Measurements from ENCODE around the gene NFATC2IP.
"Not testable (repeated sequence)": the region's sequence is repeated elsewhere in the genome, so short reads cannot be mapped to it uniquely, and the experiment has no call there.

Gene NFATC2IP

GRCh38 chr16:28950648-28951409 lies at the start of gene NFATC2IP:
Gene NFATC2IP, plus strand, starts transcription at chr16:28950937. Its CDS starts 75 bp downstream, at chr16:28951012.
- DNase-seq: peak; percentile 100

GRCh38 chr16:28901862-28902261 lies 48.9 kb upstream of the NFATC2IP start:
- no peak for DNase-seq

DNA sequence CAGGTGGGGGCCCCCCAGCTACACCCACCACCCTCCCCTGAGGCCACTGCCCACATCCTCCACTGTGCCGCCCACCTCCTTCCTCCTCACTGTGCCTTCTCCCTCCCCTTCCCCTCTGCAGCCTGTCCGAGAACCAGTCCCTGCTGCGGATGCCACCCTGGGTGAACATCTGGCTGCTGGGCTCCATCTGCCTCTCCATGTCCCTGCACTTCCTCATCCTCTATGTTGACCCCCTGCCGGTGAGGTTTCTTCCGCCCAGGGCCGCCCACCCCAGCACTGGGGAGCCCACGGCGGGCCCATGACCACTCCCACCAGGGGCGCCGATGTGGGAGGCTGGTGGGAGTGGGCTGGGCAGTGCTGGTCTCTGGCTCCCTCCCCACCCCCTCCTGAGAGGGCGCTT lies 47.8 kb upstream of the NFATC2IP start:
- DNase-seq: no peak

- DNase-seq: no peak
These were observed 47.2 kb upstream of the NFATC2IP start for GRCh38 chr16:28903344-28904042.

DNA sequence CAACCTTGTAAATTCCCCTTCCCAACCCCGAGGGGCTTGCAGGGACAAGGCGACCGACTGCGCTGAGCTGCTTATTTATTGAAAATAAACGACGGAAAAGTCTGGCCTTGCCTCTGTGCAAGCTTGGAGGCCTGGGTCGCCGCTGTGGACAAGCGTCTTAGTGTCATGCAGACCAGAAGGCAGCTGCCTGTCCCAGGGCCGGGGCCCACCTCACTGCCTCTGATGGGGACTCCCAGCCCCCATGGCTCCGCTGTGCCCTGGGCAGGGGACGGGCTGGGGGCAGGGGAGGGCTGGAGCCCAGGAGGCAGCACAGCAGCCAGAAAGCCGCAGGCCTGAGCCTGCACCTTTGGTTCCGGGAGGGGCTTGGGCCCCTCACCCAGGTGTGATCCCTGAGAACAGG lies 46.4 kb upstream of the NFATC2IP start:
- DNase-seq: no peak

DNA sequence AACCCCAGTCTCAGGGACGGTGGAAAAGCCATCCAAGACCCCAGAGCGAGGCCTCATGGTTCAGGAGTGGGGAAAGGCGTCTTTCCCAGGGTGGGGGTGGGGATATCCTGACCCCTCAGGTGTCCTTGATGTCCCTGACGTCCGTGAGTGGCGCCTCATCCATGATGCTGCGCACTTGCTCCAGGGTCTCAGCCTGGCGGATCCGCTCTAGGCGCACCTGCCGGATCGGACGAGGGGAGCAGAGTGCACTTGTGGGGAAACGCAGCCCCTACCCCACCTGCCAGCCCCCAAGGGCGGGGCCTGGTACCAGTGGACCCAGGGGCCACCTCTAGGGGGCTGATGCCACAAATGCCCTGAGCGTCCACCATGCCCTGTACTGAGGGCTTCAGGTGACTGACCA lies 45.9 kb upstream of the NFATC2IP start:
- no peak for DNase-seq

DNA sequence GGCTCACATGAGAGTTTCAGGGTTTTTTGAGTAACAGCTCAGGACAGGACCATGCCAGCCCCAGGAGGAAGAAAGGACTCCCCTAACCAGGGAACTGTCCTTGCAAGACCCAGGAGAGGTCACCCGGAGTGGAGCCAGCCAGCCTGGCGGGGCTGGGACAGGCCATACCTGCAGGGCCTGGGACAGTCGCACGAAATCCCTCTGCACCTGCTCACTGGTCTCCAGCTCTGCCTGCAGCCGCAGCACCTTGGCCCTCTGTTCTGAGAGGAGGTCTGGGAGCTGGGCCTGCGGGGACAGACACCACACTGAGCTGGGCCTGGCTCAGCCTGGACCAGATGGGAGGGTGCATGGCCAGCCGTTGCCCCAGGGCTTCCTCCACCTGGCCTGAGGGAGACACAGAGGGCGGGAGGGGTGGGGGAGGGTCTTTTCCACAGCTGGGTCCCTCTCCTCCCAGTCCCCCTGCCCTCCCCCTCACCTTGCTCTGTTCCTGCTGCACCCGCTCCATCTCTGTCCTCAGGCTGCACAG lies 45.4 kb upstream of the NFATC2IP start:
- no peak for DNase-seq

GRCh38 chr16:28905800-28906372 lies 44.9 kb upstream of the NFATC2IP start:
- DNase-seq: no peak

- DNase-seq: peak; percentile 38
These were observed 40.4 kb upstream of the NFATC2IP start for GRCh38 chr16:28910086-28911031.

DNA sequence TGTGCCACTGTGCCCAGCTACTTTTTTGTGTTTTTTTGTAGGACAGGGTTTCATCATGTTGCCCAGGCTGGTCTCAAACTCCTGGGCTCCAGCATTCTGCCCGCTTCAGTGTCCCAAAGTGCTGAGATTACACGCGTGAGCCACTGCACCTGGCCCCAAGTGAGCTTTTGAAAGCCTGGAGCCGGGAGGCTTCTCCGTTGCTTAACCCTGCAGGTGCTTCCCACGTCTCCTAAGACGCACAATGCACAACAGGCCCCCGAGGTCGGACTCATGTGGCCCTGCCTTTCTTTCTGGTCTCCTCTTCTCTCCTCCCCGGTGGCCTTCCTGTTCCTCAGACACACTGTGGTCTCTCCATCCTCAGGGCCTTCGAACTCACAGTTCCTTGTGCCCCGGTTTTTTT lies 38.2 kb upstream of the NFATC2IP start:
- DNase-seq: no peak

- peak; percentile 13 for DNase-seq
These were observed 36.6 kb upstream of the NFATC2IP start for GRCh38 chr16:28913946-28914724.

DNA sequence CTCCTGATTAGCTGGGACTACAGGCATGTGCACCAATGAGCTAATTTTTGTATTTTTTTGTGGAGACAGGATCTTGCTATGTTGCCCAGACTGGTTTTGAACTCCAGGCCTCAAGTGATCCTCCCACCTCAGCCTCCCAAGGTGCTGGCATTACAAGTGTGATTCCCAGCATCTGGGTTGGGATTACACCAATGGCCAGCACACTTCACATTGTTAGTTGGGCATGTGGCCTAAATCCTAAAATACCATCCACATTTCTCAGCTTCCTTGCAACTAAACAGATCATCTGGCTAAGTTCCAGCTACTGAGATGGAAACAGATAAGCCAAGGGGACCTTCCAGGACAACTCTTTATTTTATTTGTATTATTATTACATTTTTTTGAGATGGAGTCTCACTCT lies 35.6 kb upstream of the NFATC2IP start:
- no peak for DNase-seq

- no peak for DNase-seq
These were observed 33.6 kb upstream of the NFATC2IP start for GRCh38 chr16:28917095-28917494.

DNA sequence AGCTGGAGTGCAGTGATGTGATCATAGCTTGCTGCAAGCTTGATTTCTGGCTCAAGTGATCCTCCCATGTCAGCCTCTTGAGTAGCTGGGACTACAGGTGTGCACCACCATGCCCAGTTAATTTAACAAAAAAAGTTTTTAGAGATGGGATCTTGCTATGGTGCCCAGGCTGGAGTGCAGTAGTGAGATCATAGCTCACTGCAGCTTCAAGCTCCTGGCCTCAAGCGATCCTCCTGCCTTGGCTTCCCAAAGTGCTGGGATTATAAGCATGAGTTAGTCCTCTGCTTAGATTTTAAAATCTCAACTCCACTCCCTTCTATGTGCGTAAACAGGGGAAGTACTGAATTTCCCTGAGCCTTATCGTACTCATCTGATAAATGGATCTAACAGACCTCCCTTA lies 32.0 kb upstream of the NFATC2IP start:
- DNase-seq: no peak

DNA sequence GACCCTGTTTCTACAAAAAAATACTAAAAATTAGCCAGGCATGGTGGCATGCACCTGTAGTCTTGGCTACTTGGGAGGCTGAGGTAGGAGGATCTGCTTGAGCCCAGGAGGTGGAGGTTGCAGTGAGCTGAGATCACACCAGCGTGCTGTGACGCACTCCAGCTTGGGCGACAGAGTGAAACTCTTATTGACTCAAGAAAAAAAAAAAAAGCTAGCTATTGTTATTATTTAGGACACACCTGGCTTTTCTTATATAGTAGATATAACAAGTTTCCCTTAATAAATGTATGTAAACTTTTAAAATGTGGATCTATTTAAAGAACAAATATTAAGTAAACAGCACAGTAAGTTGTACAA lies 27.5 kb upstream of the NFATC2IP start:
- DNase-seq: no peak

GRCh38 chr16:28923652-28924398 lies 26.9 kb upstream of the NFATC2IP start:
- DNase-seq: no peak

GRCh38 chr16:28924399-28924761 lies 26.4 kb upstream of the NFATC2IP start:
- no peak for DNase-seq

GRCh38 chr16:28924762-28925385 lies 25.9 kb upstream of the NFATC2IP start, which contains the start of gene RABEP2:
Gene RABEP2, minus strand, starts transcription at chr16:28925238. Its CDS starts 75 bp downstream, at chr16:28925163.
- peak; percentile 70 for DNase-seq

GRCh38 chr16:28925386-28926228 lies 25.1 kb upstream of the NFATC2IP start:
- peak; percentile 47 for DNase-seq

DNA sequence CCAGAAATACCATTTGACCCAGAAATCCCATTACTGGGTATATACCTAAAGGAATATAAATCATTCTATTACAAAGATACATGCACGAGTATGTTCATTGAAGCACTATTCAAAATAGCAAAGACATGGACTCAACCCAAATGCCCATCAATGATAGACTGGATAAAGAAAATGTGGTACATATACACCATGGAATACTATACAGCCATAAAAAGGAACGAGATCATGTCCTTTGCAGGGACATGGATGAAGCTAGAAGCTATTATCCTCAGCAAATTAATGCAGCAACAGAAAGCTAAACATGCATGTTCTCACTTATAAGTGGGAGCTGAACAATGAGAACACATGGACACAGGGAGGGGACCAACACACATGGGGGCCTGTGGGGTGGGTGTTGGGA lies 24.5 kb upstream of the NFATC2IP start:
- not testable (repeated sequence) for DNase-seq

Data from SHP77 treated with DMSO at 0.1 percent for 48 hours (cell line).